ENCODE measurements around the gene PRDM16.

GRCh38 chr1:3187415-3188149, 118.6 kb downstream of the PRDM16 start:
- TF ChIP-seq SUZ12 (IDR thresholded peaks at IDR 0.05; ENCODE audit: extremely low read depth, insufficient read depth, insufficient read length) (no peak), YY1 (IDR thresholded peaks at IDR 0.05; ENCODE audit: insufficient read depth, insufficient read length) (no peak), ZNF274 (IDR thresholded peaks at IDR 0.05; ENCODE audit: low read depth, low read length) (no peak)
